HL-60/S4 (cell line): ENCODE measurements around the gene CLCN4.

Experiments used
- in situ Hi-C: fragments of 300-500 bp; cut with MboI; formaldehyde crosslinking; loops from 2 replicates; pipeline ENCODE4 v1.14.3; 2022; ENCODE audit warnings: low sequenced_read_pairs

Gene CLCN4

GRCh38 chrX:10165580-10166247, 8.9 kb downstream of the CLCN4 start:
- in situ Hi-C loops, result no loop called here

- in situ Hi-C loops, result no loop called here
Observed at GRCh38 chrX:10166248-10166716, 9.5 kb downstream of the CLCN4 start.

- in situ Hi-C loops, result no loop called here
Observed at GRCh38 chrX:10166731-10167151, 10.0 kb downstream of the CLCN4 start.

- in situ Hi-C loops, result no loop called here
Observed at GRCh38 chrX:10167573-10167972, 10.8 kb downstream of the CLCN4 start.

GRCh38 chrX:10168226-10168625, 11.5 kb downstream of the CLCN4 start:
- in situ Hi-C loops, result no loop called here

GRCh38 chrX:10169175-10169574, 12.4 kb downstream of the CLCN4 start:
- in situ Hi-C loops, result no loop called here

- in situ Hi-C loops, result no loop called here
Observed at GRCh38 chrX:10171249-10171648, 14.5 kb downstream of the CLCN4 start.

GRCh38 chrX:10172877-10173276, 16.1 kb downstream of the CLCN4 start:
- in situ Hi-C loops, result no loop called here

GRCh38 chrX:10173331-10173900, 16.6 kb downstream of the CLCN4 start:
- in situ Hi-C loops, result no loop called here

GRCh38 chrX:10174051-10174450, 17.3 kb downstream of the CLCN4 start:
- in situ Hi-C loops, result no loop called here

GRCh38 chrX:10174810-10175209, 18.0 kb downstream of the CLCN4 start:
- in situ Hi-C loops, result loop anchor here (25.0 kb wide), 3 partner anchors 437 to 962 kb away; partner anchors contain the start of gene MID1

- in situ Hi-C loops, result loop anchor here (25.0 kb wide), 3 partner anchors 437 to 962 kb away; partner anchors contain the start of gene MID1
Observed at GRCh38 chrX:10175319-10175871, 18.6 kb downstream of the CLCN4 start.

- in situ Hi-C loops, result loop anchor here (25.0 kb wide), 3 partner anchors 436 to 961 kb away; partner anchors contain the start of gene MID1
Observed at GRCh38 chrX:10176121-10177003, 19.6 kb downstream of the CLCN4 start.

- in situ Hi-C loops, result loop anchor here (25.0 kb wide), 3 partner anchors 435 to 960 kb away; partner anchors contain the start of gene MID1
Observed at GRCh38 chrX:10177004-10177396, 20.2 kb downstream of the CLCN4 start.

GRCh38 chrX:10177601-10178000, 20.8 kb downstream of the CLCN4 start:
- in situ Hi-C loops, result loop anchor here (25.0 kb wide), 3 partner anchors 435 to 960 kb away; partner anchors contain the start of gene MID1

- in situ Hi-C loops, result loop anchor here (25.0 kb wide), 3 partner anchors 433 to 958 kb away; partner anchors contain the start of gene MID1
Observed at GRCh38 chrX:10178866-10179463, 22.2 kb downstream of the CLCN4 start.

GRCh38 chrX:10183760-10184159, 27.0 kb downstream of the CLCN4 start:
- in situ Hi-C loops, result loop anchor here (25.0 kb wide), 3 partner anchors 429 to 954 kb away; partner anchors contain the start of gene MID1

GRCh38 chrX:10184411-10184810, 27.6 kb downstream of the CLCN4 start:
- in situ Hi-C loops, result loop anchor here (25.0 kb wide), 3 partner anchors 428 to 953 kb away; partner anchors contain the start of gene MID1

GRCh38 chrX:10186355-10186754, 29.6 kb downstream of the CLCN4 start:
- in situ Hi-C loops, result loop anchor here (25.0 kb wide), 3 partner anchors 426 to 951 kb away; partner anchors contain the start of gene MID1

GRCh38 chrX:10187421-10187820, 30.6 kb downstream of the CLCN4 start:
- in situ Hi-C loops, result loop anchor here (25.0 kb wide), 3 partner anchors 425 to 950 kb away; partner anchors contain the start of gene MID1
